Tibial nerve (tissue), 4 donors: ENCODE measurements around the gene PSMC3.

ENCODE experiments used
- EP300 ChIP-seq, 2 donors: sonication (generic); formaldehyde crosslinking; IDR thresholded peaks; one replicate each; pipeline ENCODE4 v1.6.1; 2017; ENCODE audit warnings: antibody characterized with exemption in 2 of 2, mild to moderate bottlenecking in 1 of 2
- POLR2A ChIP-seq, 2 donors: fragments of 450-650 bp; IDR thresholded peaks; one replicate each; pipeline ENCODE4 v1.6.1; 2017; ENCODE audit warnings: antibody characterized with exemption in 2 of 2, mild to moderate bottlenecking in 2 of 2, moderate library complexity in 2 of 2
- TF ChIP-seq, protein P1 (sequence below), 5 experiments: fragments of 200-600 bp in 3 of 5; fragments of 450-650 bp in 2 of 5; sonication (generic) in 3 of 5; IDR thresholded peaks; one replicate each; pipeline ENCODE4 v1.5.1; 2016 to 2019; ENCODE audit warnings: antibody characterized with exemption in 5 of 5, mild to moderate bottlenecking in 3 of 5, moderate library complexity in 2 of 5

DNA sequence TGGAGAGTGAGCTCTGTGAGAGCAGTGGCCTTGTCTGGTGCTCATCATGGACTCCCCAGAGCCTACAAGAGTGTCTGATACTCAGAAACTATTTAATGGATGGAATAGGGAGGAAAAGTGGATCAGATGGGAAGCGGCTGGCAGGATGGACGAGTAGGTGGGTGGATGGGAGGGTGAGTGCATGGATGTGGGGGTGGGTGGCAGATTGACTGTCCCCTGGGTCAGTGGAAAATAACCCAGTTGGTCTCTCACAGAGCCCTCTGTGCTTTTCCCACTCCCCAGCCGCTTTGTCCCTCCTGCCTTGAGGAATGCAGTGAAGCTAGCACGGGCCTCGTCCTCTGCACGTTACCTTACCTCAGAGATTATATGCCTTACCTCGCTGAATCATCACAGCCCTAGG, 53.8 kb downstream of the PSMC3 start:
- TF ChIP-seq, protein P1, sequence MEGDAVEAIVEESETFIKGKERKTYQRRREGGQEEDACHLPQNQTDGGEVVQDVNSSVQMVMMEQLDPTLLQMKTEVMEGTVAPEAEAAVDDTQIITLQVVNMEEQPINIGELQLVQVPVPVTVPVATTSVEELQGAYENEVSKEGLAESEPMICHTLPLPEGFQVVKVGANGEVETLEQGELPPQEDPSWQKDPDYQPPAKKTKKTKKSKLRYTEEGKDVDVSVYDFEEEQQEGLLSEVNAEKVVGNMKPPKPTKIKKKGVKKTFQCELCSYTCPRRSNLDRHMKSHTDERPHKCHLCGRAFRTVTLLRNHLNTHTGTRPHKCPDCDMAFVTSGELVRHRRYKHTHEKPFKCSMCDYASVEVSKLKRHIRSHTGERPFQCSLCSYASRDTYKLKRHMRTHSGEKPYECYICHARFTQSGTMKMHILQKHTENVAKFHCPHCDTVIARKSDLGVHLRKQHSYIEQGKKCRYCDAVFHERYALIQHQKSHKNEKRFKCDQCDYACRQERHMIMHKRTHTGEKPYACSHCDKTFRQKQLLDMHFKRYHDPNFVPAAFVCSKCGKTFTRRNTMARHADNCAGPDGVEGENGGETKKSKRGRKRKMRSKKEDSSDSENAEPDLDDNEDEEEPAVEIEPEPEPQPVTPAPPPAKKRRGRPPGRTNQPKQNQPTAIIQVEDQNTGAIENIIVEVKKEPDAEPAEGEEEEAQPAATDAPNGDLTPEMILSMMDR (IDR thresholded peaks at IDR 0.05) = no peak
- TF ChIP-seq POLR2A (IDR thresholded peaks at IDR 0.05) (no peak), EP300 (IDR thresholded peaks at IDR 0.05) (no peak)
